ENCODE data around the gene SHQ1. TPM values are rescaled to one million over a fixed set of nuclear protein-coding genes. Genes with fewer than 3 reads are reported as not detected.

SHQ1 gene
- total RNA-seq, 1 experiment from 2014 or later = 22.3 TPM

- no TSS peak for BruUV-seq (replicated peaks)
- no peaks in the 10 kb centered on the region for H3K9me3 Mint-ChIP-seq (ENCODE audit: low read depth, unreplicated experiment)
- H3K4me1 Mint-ChIP-seq (ENCODE audit: low read depth, unreplicated experiment) = no peaks in the 10 kb centered on the region
- H3K4me3 Mint-ChIP-seq (ENCODE audit: low read depth, unreplicated experiment) = no peak overlapping the region
- no peaks in the 10 kb centered on the region for H3K36me3 Mint-ChIP-seq (ENCODE audit: insufficient read depth, unreplicated experiment)
- H3K27ac Mint-ChIP-seq (ENCODE audit: unreplicated experiment) = no peak overlapping the region
- CTCF ChIA-PET = no interaction called here
- no peaks in the 10 kb centered on the region for H3K27me3 Mint-ChIP-seq (ENCODE audit: unreplicated experiment)
- no peak for TF ChIP-seq CTCF (IDR thresholded peaks at IDR 0.05; ENCODE audit: unreplicated experiment)
- intact Hi-C loops (cut with micrococcal nuclease; ENCODE audit: unreplicated experiment) = no loop called here
- no peak for DNase-seq
Measured at GRCh38 chr3:72766866-72767265, 81.4 kb downstream of the SHQ1 start.

- Mint-ChIP-seq H3K36me3 (ENCODE audit: insufficient read depth, unreplicated experiment) (no peaks in the 10 kb centered on the region), H3K4me1 (ENCODE audit: low read depth, unreplicated experiment) (no peaks in the 10 kb centered on the region)
Measured at GRCh38 chr3:72763751-72764440, 84.3 kb downstream of the SHQ1 start.

GRCh38 chr3:72761410-72761809, 86.8 kb downstream of the SHQ1 start:
- H3K4me3 Mint-ChIP-seq (ENCODE audit: low read depth, unreplicated experiment) = no peak overlapping the region
- H3K27me3 Mint-ChIP-seq (ENCODE audit: unreplicated experiment) = no peaks in the 10 kb centered on the region
- H3K9me3 Mint-ChIP-seq (ENCODE audit: low read depth, unreplicated experiment) = no peaks in the 10 kb centered on the region
- CTCF ChIA-PET = no interaction called here
- TF ChIP-seq CTCF (IDR thresholded peaks at IDR 0.05; ENCODE audit: unreplicated experiment) = no peak
- H3K27ac Mint-ChIP-seq (ENCODE audit: unreplicated experiment) = no peak overlapping the region
- no peaks in the 10 kb centered on the region for H3K4me1 Mint-ChIP-seq (ENCODE audit: low read depth, unreplicated experiment)
- BruUV-seq (replicated peaks) = no TSS peak
- intact Hi-C loops (cut with micrococcal nuclease; ENCODE audit: unreplicated experiment) = no loop called here
- no peaks in the 10 kb centered on the region for H3K36me3 Mint-ChIP-seq (ENCODE audit: insufficient read depth, unreplicated experiment)
- no peak for DNase-seq

More at GRCh38 chr3:72763751-72764440, 84.3 kb downstream of the SHQ1 start:
- DNase-seq = no peak
- Mint-ChIP-seq H3K4me3 (ENCODE audit: low read depth, unreplicated experiment) (no peak overlapping the region), H3K27ac (ENCODE audit: unreplicated experiment) (no peak overlapping the region), H3K9me3 (ENCODE audit: low read depth, unreplicated experiment) (no peaks in the 10 kb centered on the region), H3K27me3 (ENCODE audit: unreplicated experiment) (no peaks in the 10 kb centered on the region)
- intact Hi-C loops (cut with micrococcal nuclease; ENCODE audit: unreplicated experiment) = no loop called here
- no peak for TF ChIP-seq CTCF (IDR thresholded peaks at IDR 0.05; ENCODE audit: unreplicated experiment)
- CTCF ChIA-PET = no interaction called here
- BruUV-seq (replicated peaks) = no TSS peak

- TF ChIP-seq CTCF (IDR thresholded peaks at IDR 0.05; ENCODE audit: unreplicated experiment) = no peak
- Mint-ChIP-seq H3K27me3 (ENCODE audit: unreplicated experiment) (no peaks in the 10 kb centered on the region), H3K9me3 (ENCODE audit: low read depth, unreplicated experiment) (no peaks in the 10 kb centered on the region), H3K4me3 (ENCODE audit: low read depth, unreplicated experiment) (no peak overlapping the region), H3K36me3 (ENCODE audit: insufficient read depth, unreplicated experiment) (no peaks in the 10 kb centered on the region), H3K4me1 (ENCODE audit: low read depth, unreplicated experiment) (no peaks in the 10 kb centered on the region), H3K27ac (ENCODE audit: unreplicated experiment) (no peak overlapping the region)
- intact Hi-C loops (cut with micrococcal nuclease; ENCODE audit: unreplicated experiment) = no loop called here
- no peak for DNase-seq
- no TSS peak for BruUV-seq (replicated peaks)
- CTCF ChIA-PET = no interaction called here
Measured at GRCh38 chr3:72760225-72760624, 88.0 kb downstream of the SHQ1 start.

All from Calu3 (cell line).